ENCODE results near the gene SEMA4B. TPM values are rescaled to one million over a fixed set of nuclear protein-coding genes. Genes with fewer than 3 reads are reported as not detected.

Gene SEMA4B
- total RNA-seq, 1 experiment from 2014 or later = 32.5 TPM

DNA sequence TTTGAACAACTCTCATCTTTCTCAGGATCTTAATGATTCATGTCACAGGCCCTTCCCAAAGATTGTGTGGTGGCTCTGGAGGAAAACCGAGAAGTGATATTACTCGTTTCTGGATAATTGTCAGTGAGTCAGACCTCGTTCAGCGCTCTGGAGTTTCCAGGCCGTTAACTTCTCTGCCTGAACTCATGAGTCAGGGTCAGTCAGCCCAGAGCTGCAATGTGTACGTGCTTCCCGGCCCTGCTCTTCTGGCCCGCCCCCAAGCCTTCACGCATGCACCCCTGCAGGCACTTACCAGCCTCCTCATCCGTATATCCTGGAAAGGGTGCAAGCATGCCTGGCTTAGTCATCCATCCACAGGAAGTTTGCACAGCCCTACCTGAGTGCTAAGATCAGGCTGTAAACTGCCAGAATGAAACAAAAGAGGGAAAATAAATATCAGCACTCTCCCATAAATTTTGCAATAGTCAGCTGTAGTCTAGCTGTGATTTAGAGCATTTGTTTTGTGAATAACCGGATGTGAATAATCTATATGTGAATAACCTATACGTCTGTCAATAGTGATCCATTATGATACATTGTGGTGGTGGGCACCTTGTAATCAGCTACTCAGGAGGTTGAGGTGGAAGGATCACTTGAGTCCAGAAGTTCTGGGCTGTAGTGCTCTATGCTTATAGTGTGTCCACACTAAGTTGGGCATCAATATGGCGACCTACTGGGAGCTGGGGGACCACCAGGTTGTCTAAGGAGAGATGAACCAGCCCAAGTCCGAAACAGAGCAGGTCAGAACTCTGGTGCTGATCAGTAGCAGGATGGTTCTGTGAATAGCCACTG, 35.3 kb upstream of the SEMA4B start:
- Histone ChIP-seq H4K91ac (ENCODE audit: insufficient read length, low read depth, low read length) (no peak overlapping the region), H3K27me3 (ENCODE audit: insufficient read depth, low read length) (no peaks in the 10 kb centered on the region), H3K4ac (ENCODE audit: low read depth, low read length) (no peak overlapping the region), H2BK12ac (ENCODE audit: insufficient read length, low read depth, low read length) (no peak overlapping the region), H4K8ac (replicated peaks; ENCODE audit: insufficient read length, low read depth, low read length) (no peak overlapping the region), H3K9me3 (ENCODE audit: control insufficient read depth, low read depth, low read length) (no peaks in the 10 kb centered on the region), H2AK5ac (ENCODE audit: insufficient read length, low read length) (no peak overlapping the region), H3K4me1 (ENCODE audit: insufficient read depth, low read length) (peaks cover 4% of the 10 kb centered on the region; the same call in 1 of the 2 replicates), H4K5ac (ENCODE audit: insufficient read length, low read depth, low read length) (no peak overlapping the region), H3K27ac (ENCODE audit: insufficient read length, low read depth, low read length) (no peak overlapping the region), H3K79me1 (ENCODE audit: insufficient read depth, low read depth, low read length, poor library complexity, severe bottlenecking) (no peaks in the 10 kb centered on the region), H2BK20ac (ENCODE audit: low read depth, low read length, poor library complexity, severe bottlenecking) (no peak overlapping the region), H2BK15ac (ENCODE audit: low read depth, low read length) (no peak overlapping the region), H3K14ac (ENCODE audit: insufficient read depth, low read length) (no peak overlapping the region; the same call in 1 of the 2 replicates), H3K9ac (ENCODE audit: extremely low read depth, insufficient read length, low read length) (no peak overlapping the region), H2AFZ (ENCODE audit: low read length) (no peak overlapping the region), H3K23ac (ENCODE audit: insufficient read length, low read depth, low read length) (no peak overlapping the region), H4K20me1 (ENCODE audit: control insufficient read depth, insufficient read depth, insufficient read length) (no peaks in the 10 kb centered on the region), H3K23me2 (ENCODE audit: insufficient read length, low read depth, low read length, poor library complexity, severe bottlenecking) (no peaks in the 10 kb centered on the region), H3K18ac (ENCODE audit: insufficient read length, low read depth, low read length) (no peak overlapping the region), H3K56ac (ENCODE audit: insufficient read length, low read depth, low read length) (no peak overlapping the region), H2BK5ac (ENCODE audit: insufficient read length, low read length) (no peak overlapping the region), H3T11ph (ENCODE audit: low read length) (no peak overlapping the region), H2BK120ac (ENCODE audit: low read depth, low read length, poor library complexity, severe bottlenecking) (no peak overlapping the region), H3K79me2 (ENCODE audit: insufficient read depth, low read length) (no peaks in the 10 kb centered on the region), H3K4me2 (ENCODE audit: insufficient read depth, insufficient read length, low read length) (no peak overlapping the region)
- TF ChIP-seq, protein P1, sequence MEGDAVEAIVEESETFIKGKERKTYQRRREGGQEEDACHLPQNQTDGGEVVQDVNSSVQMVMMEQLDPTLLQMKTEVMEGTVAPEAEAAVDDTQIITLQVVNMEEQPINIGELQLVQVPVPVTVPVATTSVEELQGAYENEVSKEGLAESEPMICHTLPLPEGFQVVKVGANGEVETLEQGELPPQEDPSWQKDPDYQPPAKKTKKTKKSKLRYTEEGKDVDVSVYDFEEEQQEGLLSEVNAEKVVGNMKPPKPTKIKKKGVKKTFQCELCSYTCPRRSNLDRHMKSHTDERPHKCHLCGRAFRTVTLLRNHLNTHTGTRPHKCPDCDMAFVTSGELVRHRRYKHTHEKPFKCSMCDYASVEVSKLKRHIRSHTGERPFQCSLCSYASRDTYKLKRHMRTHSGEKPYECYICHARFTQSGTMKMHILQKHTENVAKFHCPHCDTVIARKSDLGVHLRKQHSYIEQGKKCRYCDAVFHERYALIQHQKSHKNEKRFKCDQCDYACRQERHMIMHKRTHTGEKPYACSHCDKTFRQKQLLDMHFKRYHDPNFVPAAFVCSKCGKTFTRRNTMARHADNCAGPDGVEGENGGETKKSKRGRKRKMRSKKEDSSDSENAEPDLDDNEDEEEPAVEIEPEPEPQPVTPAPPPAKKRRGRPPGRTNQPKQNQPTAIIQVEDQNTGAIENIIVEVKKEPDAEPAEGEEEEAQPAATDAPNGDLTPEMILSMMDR (conservative IDR thresholded peaks at IDR 0.05) = no peak
- H3K9me3 Mint-ChIP-seq = peaks cover 0 to 2% of the 10 kb centered on the region in 2 experiments; a peak in 1 of 5 replicates
- no peaks in the 10 kb centered on the region; the same call in 1 of the 2 replicates for H3K27me3 Mint-ChIP-seq (ENCODE audit: low read depth)
- peak; percentile 50 for DNase-seq
- 0 out of 7 replicates have a peak overlapping the region, but pooled peaks of 1 of the 3 experiments have one; percentile 46 for H3K27ac Mint-ChIP-seq
- WGBS (ENCODE audit: extremely low coverage, insufficient read length, low lambda C conversion rate) = no CpG with 5 or more reads among the region's 14 CpGs
- H3K4me1 Mint-ChIP-seq = peaks cover 20 to 23% of the 10 kb centered on the region in 2 experiments
- H3K36me3 Mint-ChIP-seq (ENCODE audit: insufficient read depth in 1 of 3, low read depth in 3 of 3) = 0 out of 7 replicates have a peak, but pooled peaks cover 0 to 3% (median 0%) of the 10 kb centered on the region in 3 experiments
- H3K4me3 Mint-ChIP-seq = no peak overlapping the region

All from H9 (cell line).